Body of pancreas (tissue), 4 donors: ENCODE results near the gene PDE4D. TPM values are rescaled to one million over a fixed set of nuclear protein-coding genes. Genes with fewer than 3 reads are reported as not detected.

Source experiments
- ATAC-seq: fragments of 150-250 bp; one replicate; pipeline ENCODE4 v1.9.1; 2016
- DNase-seq, 4 donors: peaks; one replicate each; pipeline ENCODE4 v3.0.0-alpha.2; 2019
- H3K27ac ChIP-seq, 4 donors: fragments of 200-600 bp; sonication (generic); 1 replicate in 3 of 4; 2 replicates in 1 of 4; pipeline versions ENCODE4 v1.5.1 to v1.6.1; 2016 to 2019; ENCODE audit warnings: mild to moderate bottlenecking in 1 of 4, mixed read lengths in 1 of 4, moderate library complexity in 1 of 4
- H3K27me3 ChIP-seq, 2 donors: fragments of 200-600 bp; sonication (generic); one replicate each; pipeline ENCODE4 v1.6.0; 2016; ENCODE audit warnings: mild to moderate bottlenecking in 1 of 2
- H3K36me3 ChIP-seq, 2 donors: fragments of 200-600 bp; sonication (generic); replicated peaks in 1 of 2; 2 replicates each; pipeline ENCODE4 v1.5.1; 2016; ENCODE audit warnings: low read depth in 2 of 2; ENCODE audit not compliant: insufficient read depth in 1 of 2
- H3K4me1 ChIP-seq: fragments of 200-600 bp; sonication (generic); one replicate; pipeline ENCODE4 v1.6.0; 2016
- H3K4me3 ChIP-seq, 2 donors: fragments of 200-600 bp; sonication (generic); 1 replicate in 1 of 2; 2 replicates in 1 of 2; pipeline ENCODE4 v1.5.1; 2016 to 2019
- H3K9me3 ChIP-seq, 3 donors: fragments of 200-600 bp; sonication (generic); 1 replicate in 2 of 3; 2 replicates in 1 of 3; pipeline ENCODE4 v1.5.1; 2016
- CTCF ChIP-seq, 7 experiments: fragments of 450-650 bp in 4 of 7; fragments of 200-600 bp in 3 of 7; sonication (generic) in 3 of 7; IDR thresholded peaks; one replicate each; pipeline ENCODE4 v1.5.1; 2016 to 2019; ENCODE audit warnings: antibody characterized with exemption in 7 of 7
- POLR2A ChIP-seq, 3 donors: fragments of 450-650 bp; IDR thresholded peaks; one replicate each; pipeline ENCODE4 v1.6.1; 2016; ENCODE audit warnings: antibody characterized with exemption in 3 of 3, mild to moderate bottlenecking in 2 of 3
- WGBS, 2 donors: methylation state at CpG; one replicate each; pipeline ENCODE4 v1.1.5; 2017; 5-methylcytosine and 5-hydroxymethylcytosine counted together
- intact Hi-C: fragments of 100-400 bp; cut with DNase I; formaldehyde crosslinking; loops from one replicate; pipeline ENCODE4 v1.15.1; 2023
- total RNA-seq, 2 donors: library from RNA; depleted of rRNA; stranded (reverse); fragments of >200 nt; gene quantifications; one replicate each; pipeline ENCODE4 v1.1.0, GENCODE V29; 2016

Gene PDE4D
- total RNA-seq, 2 donors from 2014 or later: 8.6 to 9.2 TPM

GRCh38 chr5:59325070-59325469 lies 568.5 kb downstream of the PDE4D start:
- 56 to 66% methylated on average over 2 of the region's 2 CpGs for WGBS, 2 donors
- Histone ChIP-seq H3K27ac (no peak overlapping the region), H3K4me1 (no peaks in the 10 kb centered on the region), H3K36me3 (no peaks in the 10 kb centered on the region), H3K9me3 (no peaks in the 10 kb centered on the region), H3K4me3 (no peak overlapping the region), H3K27me3 (no peaks in the 10 kb centered on the region)
- no peak for ATAC-seq
- DNase-seq: no peak
- intact Hi-C loops: no loop called here
- TF ChIP-seq CTCF (IDR thresholded peaks at IDR 0.05): no peak

- DNase-seq (no peak), ATAC-seq (no peak)
- Histone ChIP-seq H3K36me3 (no peaks in the 10 kb centered on the region), H3K4me1 (no peaks in the 10 kb centered on the region), H3K27ac (no peak overlapping the region), H3K4me3 (no peak overlapping the region), H3K9me3 (no peaks in the 10 kb centered on the region), H3K27me3 (no peaks in the 10 kb centered on the region)
- intact Hi-C loops: no loop called here
- TF ChIP-seq CTCF (IDR thresholded peaks at IDR 0.05) (no peak), POLR2A (IDR thresholded peaks at IDR 0.05) (no peak)
- 93 to 94% methylated on average over 2 of the region's 2 CpGs for WGBS, 2 donors
These were observed 570.6 kb downstream of the PDE4D start for GRCh38 chr5:59322894-59323293.

GRCh38 chr5:59322058-59322457 lies 571.5 kb downstream of the PDE4D start:
- H3K4me3 ChIP-seq: no peak overlapping the region
- H3K27me3 ChIP-seq: no peaks in the 10 kb centered on the region
- H3K4me1 ChIP-seq: no peaks in the 10 kb centered on the region
- H3K9me3 ChIP-seq: no peaks in the 10 kb centered on the region
- ATAC-seq (no peak), DNase-seq (no peak)
- no peak overlapping the region for H3K27ac ChIP-seq
- intact Hi-C loops: no loop called here
- no peak for TF ChIP-seq CTCF (IDR thresholded peaks at IDR 0.05)
- TF ChIP-seq POLR2A (IDR thresholded peaks at IDR 0.05): no peak
- H3K36me3 ChIP-seq: no peaks in the 10 kb centered on the region

GRCh38 chr5:59321642-59322041 lies 571.9 kb downstream of the PDE4D start:
- intact Hi-C loops: no loop called here
- Histone ChIP-seq H3K36me3 (no peaks in the 10 kb centered on the region), H3K9me3 (no peaks in the 10 kb centered on the region), H3K4me3 (no peak overlapping the region), H3K27me3 (no peaks in the 10 kb centered on the region), H3K27ac (no peak overlapping the region), H3K4me1 (no peaks in the 10 kb centered on the region)
- no peak for ATAC-seq
- WGBS, 2 donors: 83 to 85% methylated on average over 3 of the region's 3 CpGs
- DNase-seq: no peak
- TF ChIP-seq POLR2A (IDR thresholded peaks at IDR 0.05): no peak
- no peak for TF ChIP-seq CTCF (IDR thresholded peaks at IDR 0.05)

- Histone ChIP-seq H3K9me3 (no peaks in the 10 kb centered on the region), H3K4me3 (no peak overlapping the region), H3K4me1 (no peaks in the 10 kb centered on the region), H3K27ac (no peak overlapping the region), H3K27me3 (no peaks in the 10 kb centered on the region), H3K36me3 (no peaks in the 10 kb centered on the region)
- no peak for TF ChIP-seq CTCF (IDR thresholded peaks at IDR 0.05)
- no peak for TF ChIP-seq POLR2A (IDR thresholded peaks at IDR 0.05)
- no peak for DNase-seq
- 94 to 97% methylated on average over 2 of the region's 2 CpGs for WGBS, 2 donors
- intact Hi-C loops: no loop called here
- no peak for ATAC-seq
These were observed 573.1 kb downstream of the PDE4D start for GRCh38 chr5:59320420-59320819.
